Activated CD4-positive, CD25-positive, alpha-beta regulatory T cell (primary cell): ENCODE results near the gene FAT1.

Experiments used
- DNase-seq, 4 experiments: peaks; one replicate each; lab custom pipeline; 2025; lab: John Stamatoyannopoulos, UW

The FAT1 gene

GRCh38 chr4:186755550-186756519 lies 32.2 kb upstream of the FAT1 start:
- no peak for DNase-seq

- no peak for DNase-seq
Measured at GRCh38 chr4:186754976-186755375, 31.3 kb upstream of the FAT1 start.

- no peak for DNase-seq
Measured at GRCh38 chr4:186752325-186752724, 28.7 kb upstream of the FAT1 start.

- no peak for DNase-seq
Measured at GRCh38 chr4:186749611-186750281, 26.1 kb upstream of the FAT1 start.

GRCh38 chr4:186746581-186746980 lies 22.9 kb upstream of the FAT1 start:
- DNase-seq = no peak

- DNase-seq = no peak
Measured at GRCh38 chr4:186743261-186743660, 19.6 kb upstream of the FAT1 start.

- no peak for DNase-seq
Measured at GRCh38 chr4:186740822-186741221, 17.2 kb upstream of the FAT1 start.

GRCh38 chr4:186739802-186740434 lies 16.3 kb upstream of the FAT1 start:
- DNase-seq = no peak

- no peak for DNase-seq
Measured at GRCh38 chr4:186739317-186739716, 15.7 kb upstream of the FAT1 start.

GRCh38 chr4:186738421-186738820 lies 14.8 kb upstream of the FAT1 start:
- DNase-seq = no peak

- DNase-seq = no peak
Measured at GRCh38 chr4:186737427-186737826, 13.8 kb upstream of the FAT1 start.

GRCh38 chr4:186736466-186736865 lies 12.8 kb upstream of the FAT1 start:
- DNase-seq = no peak

- no peak for DNase-seq
Measured at GRCh38 chr4:186734251-186734650, 10.6 kb upstream of the FAT1 start.

- DNase-seq = no peak
Measured at GRCh38 chr4:186733778-186734177, 10.1 kb upstream of the FAT1 start.

GRCh38 chr4:186730621-186731020 lies 7.0 kb upstream of the FAT1 start:
- no peak for DNase-seq

- DNase-seq = no peak
Measured at GRCh38 chr4:186729856-186730255, 6.2 kb upstream of the FAT1 start.

GRCh38 chr4:186728631-186729271 lies 5.1 kb upstream of the FAT1 start:
- DNase-seq = no peak

- DNase-seq = no peak
Measured at GRCh38 chr4:186727977-186728519, 4.4 kb upstream of the FAT1 start.

- no peak for DNase-seq
Measured at GRCh38 chr4:186727169-186727976, 3.7 kb upstream of the FAT1 start.

GRCh38 chr4:186726426-186727168 lies 2.9 kb upstream of the FAT1 start:
- DNase-seq = no peak
